Esophagus squamous epithelium (tissue), 5 donors: Measurements from ENCODE around the gene CD82. TPM values are rescaled to one million over a fixed set of nuclear protein-coding genes. Genes with fewer than 3 reads are reported as not detected.

Experiments used
- DNase-seq: peaks from one replicate; lab custom pipeline; 2025; lab: John Stamatoyannopoulos, UW
- H3K27ac ChIP-seq, 4 donors: fragments of 200-600 bp; sonication (generic); one replicate each; pipeline ENCODE4 v1.5.1; 2016 to 2019; ENCODE audit warnings: mild to moderate bottlenecking in 1 of 4
- H3K27me3 ChIP-seq, 4 donors: fragments of 200-600 bp; sonication (generic); 1 replicate in 3 of 4; 2 replicates in 1 of 4; pipeline versions ENCODE4 v1.5.1 to v1.6.0; 2017 to 2021; ENCODE audit warnings: antibody characterized with exemption in 1 of 4
- H3K36me3 ChIP-seq, 3 donors: fragments of 200-600 bp; sonication (generic); one replicate each; pipeline ENCODE4 v1.5.1; 2016 to 2019
- H3K4me1 ChIP-seq, 3 donors: fragments of 200-600 bp; sonication (generic); one replicate each; pipeline ENCODE4 v1.5.1; 2017 to 2019
- H3K4me3 ChIP-seq, 4 donors: fragments of 200-600 bp; sonication (generic); 1 replicate in 3 of 4; 2 replicates in 1 of 4; pipeline ENCODE4 v1.5.1; 2016 to 2019; ENCODE audit warnings: mild to moderate bottlenecking in 2 of 4, moderate library complexity in 1 of 4
- H3K9me3 ChIP-seq, 3 donors: fragments of 200-600 bp; sonication (generic); one replicate each; pipeline ENCODE4 v1.5.1; 2016 to 2019
- POLR2A ChIP-seq, 4 donors: fragments of 450-650 bp; IDR thresholded peaks; one replicate each; pipeline ENCODE4 v1.6.1; 2017; ENCODE audit warnings: antibody characterized with exemption in 4 of 4, mild to moderate bottlenecking in 4 of 4, moderate library complexity in 3 of 4
- WGBS, 2 donors: methylation state at CpG; one replicate each; pipeline ENCODE4 v1.1.5; 2018; 5-methylcytosine and 5-hydroxymethylcytosine counted together
- intact Hi-C: fragments of 100-400 bp; cut with DNase I; formaldehyde crosslinking; loops from one replicate; pipeline ENCODE4 v1.15.0; 2022
- total RNA-seq, 4 donors: library from RNA; depleted of rRNA; stranded (reverse); fragments of >200 nt; gene quantifications; one replicate each; pipeline ENCODE4 v1.1.0, GENCODE V29; 2016
- TF ChIP-seq, protein P1 (sequence below), 6 experiments: fragments of 450-650 bp in 4 of 6; fragments of 200-600 bp in 2 of 6; sonication (generic) in 2 of 6; IDR thresholded peaks; one replicate each; pipeline ENCODE4 v1.5.1; 2016 to 2019; ENCODE audit warnings: antibody characterized with exemption in 6 of 6, mild to moderate bottlenecking in 4 of 6, moderate library complexity in 4 of 6
- donor health status: DM: yes; HTN: yes; CAD: no.

CD82 gene
- total RNA-seq, 4 donors from 2014 or later: 70.9 to 137 (median 108) TPM

DNA sequence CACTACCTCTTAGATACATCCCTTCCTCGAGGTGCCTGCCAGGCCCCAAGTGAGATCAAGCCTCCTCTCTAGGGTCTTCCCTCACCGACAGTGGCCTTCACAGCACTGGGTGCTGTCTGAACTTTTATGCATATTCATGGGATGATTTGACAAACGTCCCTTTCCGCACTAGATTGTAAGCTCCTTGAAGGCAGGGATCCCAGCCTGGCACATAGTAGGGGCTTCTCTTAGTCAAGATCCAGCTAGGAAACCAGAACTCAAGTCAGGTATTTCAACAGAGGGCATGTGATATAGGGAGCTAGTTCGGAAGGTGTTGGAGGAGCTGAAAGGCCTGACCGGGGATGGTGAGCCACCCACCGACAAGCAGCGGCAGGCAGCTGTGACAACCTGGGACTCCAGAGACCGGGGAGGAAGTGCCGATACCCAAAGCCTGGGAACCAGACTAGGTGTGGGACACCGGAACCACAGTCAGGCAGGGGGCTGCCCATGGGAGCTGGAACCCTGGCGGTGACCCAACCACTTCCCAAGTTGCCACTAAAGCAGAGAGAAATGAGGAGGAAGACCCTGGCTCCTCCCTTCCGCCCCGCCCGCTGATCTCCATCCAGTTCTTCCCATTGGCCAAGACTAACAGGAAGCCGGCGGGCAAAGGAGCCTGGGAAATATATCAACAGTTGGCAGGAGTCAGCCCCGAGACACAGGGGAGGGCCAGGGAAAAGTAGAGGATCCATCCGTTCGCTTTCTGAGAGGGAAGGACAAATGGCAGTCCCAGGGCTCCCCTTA lies 39.8 kb upstream of the CD82 start:
- WGBS, 2 donors: 87 to 100% methylated on average over 8 to 14 of the region's 20 CpGs
- H3K27ac ChIP-seq: no peak overlapping the region
- intact Hi-C loops: no loop called here

DNA sequence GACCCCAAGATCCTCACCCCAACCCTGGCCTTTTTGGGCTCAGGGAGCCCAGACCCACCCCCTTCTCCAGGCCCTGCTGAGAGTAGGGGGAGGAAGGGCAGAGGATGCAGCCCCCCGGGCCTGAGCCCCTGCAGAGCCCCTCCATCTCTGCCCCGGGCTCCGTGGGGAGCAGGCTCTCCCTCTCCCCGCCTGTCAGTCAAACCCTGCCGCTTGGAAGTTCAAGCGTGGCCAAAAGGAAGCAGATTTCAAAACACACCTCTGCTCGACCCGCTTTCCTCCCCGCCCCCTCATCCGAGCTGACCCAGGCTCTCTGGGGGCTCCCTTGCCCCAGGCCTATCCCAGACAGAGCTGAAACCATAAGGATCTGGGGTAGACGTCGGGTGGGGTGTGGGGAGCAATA lies 39.0 kb upstream of the CD82 start:
- DNase-seq: no peak
- Histone ChIP-seq H3K27ac (no peak overlapping the region), H3K4me3 (no peak overlapping the region), H3K4me1 (no peaks in the 10 kb centered on the region), H3K27me3 (peaks cover 0 to 20% (median 0%) of the 10 kb centered on the region in 4 donors), H3K9me3 (no peaks in the 10 kb centered on the region), H3K36me3 (no peaks in the 10 kb centered on the region)
- 51 to 68% methylated on average over 5 to 7 of the region's 12 CpGs for WGBS, 2 donors
- TF ChIP-seq, protein P1, sequence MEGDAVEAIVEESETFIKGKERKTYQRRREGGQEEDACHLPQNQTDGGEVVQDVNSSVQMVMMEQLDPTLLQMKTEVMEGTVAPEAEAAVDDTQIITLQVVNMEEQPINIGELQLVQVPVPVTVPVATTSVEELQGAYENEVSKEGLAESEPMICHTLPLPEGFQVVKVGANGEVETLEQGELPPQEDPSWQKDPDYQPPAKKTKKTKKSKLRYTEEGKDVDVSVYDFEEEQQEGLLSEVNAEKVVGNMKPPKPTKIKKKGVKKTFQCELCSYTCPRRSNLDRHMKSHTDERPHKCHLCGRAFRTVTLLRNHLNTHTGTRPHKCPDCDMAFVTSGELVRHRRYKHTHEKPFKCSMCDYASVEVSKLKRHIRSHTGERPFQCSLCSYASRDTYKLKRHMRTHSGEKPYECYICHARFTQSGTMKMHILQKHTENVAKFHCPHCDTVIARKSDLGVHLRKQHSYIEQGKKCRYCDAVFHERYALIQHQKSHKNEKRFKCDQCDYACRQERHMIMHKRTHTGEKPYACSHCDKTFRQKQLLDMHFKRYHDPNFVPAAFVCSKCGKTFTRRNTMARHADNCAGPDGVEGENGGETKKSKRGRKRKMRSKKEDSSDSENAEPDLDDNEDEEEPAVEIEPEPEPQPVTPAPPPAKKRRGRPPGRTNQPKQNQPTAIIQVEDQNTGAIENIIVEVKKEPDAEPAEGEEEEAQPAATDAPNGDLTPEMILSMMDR (IDR thresholded peaks at IDR 0.05): no peak
- no peak for TF ChIP-seq POLR2A (IDR thresholded peaks at IDR 0.05)
- intact Hi-C loops: no loop called here

More for the DNA sequence above, 39.8 kb upstream of the CD82 start:
- Histone ChIP-seq H3K36me3 (no peaks in the 10 kb centered on the region), H3K4me1 (peaks cover 0 to 4% (median 0%) of the 10 kb centered on the region in 3 donors), H3K9me3 (no peaks in the 10 kb centered on the region), H3K27me3 (peaks cover 0 to 27% (median 0%) of the 10 kb centered on the region in 4 donors), H3K4me3 (no peak overlapping the region)
- TF ChIP-seq, protein P1 (IDR thresholded peaks at IDR 0.05): no peak
- no peak for TF ChIP-seq POLR2A (IDR thresholded peaks at IDR 0.05)
- DNase-seq: no peak

DNA sequence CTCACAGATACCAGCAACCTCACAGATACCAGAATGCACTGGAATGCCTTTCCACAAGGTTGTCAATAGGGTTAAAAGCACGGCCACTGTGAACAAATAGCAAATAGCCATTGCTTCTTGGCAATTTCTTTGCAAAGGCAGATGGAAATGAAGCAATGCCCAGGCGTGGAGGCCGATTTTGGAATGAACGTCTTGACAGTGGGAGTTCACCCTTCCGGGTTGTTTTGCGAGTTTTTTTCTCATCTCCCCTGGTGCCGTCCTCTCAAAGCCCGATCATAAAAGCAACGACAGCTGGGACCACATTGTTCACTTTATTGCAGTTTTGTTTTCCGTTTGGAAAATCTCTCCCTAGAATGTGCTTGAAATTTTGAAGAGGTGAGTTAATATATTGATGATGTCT lies 38.0 kb upstream of the CD82 start:
- Histone ChIP-seq H3K9me3 (no peaks in the 10 kb centered on the region), H3K36me3 (no peaks in the 10 kb centered on the region), H3K4me3 (no peak overlapping the region), H3K4me1 (no peaks in the 10 kb centered on the region), H3K27me3 (peaks cover 0 to 18% (median 0%) of the 10 kb centered on the region in 4 donors), H3K27ac (no peak overlapping the region)
- intact Hi-C loops: no loop called here
- TF ChIP-seq POLR2A (IDR thresholded peaks at IDR 0.05): no peak
- TF ChIP-seq, protein P1 (IDR thresholded peaks at IDR 0.05): no peak
- DNase-seq: no peak
- WGBS, 2 donors: 60 to 66% methylated on average over 10 of the region's 10 CpGs

DNA sequence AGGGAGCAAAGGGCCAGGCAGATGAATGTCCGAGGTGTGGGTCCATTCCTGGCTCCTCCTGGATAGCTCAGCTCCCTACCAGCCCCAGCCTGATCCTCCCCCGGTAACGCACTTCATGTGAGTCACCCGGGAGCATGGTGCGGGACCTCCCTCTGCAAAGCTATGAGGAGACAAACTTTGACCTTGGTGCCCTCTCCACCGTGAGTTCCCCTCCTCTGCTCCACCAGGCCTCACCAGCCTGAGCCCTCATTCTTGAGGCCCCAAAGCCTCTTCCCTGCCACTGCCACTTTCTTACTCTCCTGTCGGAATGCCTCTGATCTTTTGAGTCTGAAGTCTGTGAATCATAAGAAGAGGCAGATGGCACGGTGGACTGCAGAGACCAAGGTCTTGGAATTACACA lies 37.4 kb upstream of the CD82 start:
- WGBS, 2 donors: 72 to 80% methylated on average over 8 of the region's 8 CpGs
- TF ChIP-seq, protein P1 (IDR thresholded peaks at IDR 0.05): no peak
- no peak for TF ChIP-seq POLR2A (IDR thresholded peaks at IDR 0.05)
- intact Hi-C loops: no loop called here
- Histone ChIP-seq H3K36me3 (no peaks in the 10 kb centered on the region), H3K4me3 (no peak overlapping the region), H3K27ac (no peak overlapping the region), H3K4me1 (no peaks in the 10 kb centered on the region), H3K27me3 (peaks cover 0 to 12% (median 0%) of the 10 kb centered on the region in 4 donors), H3K9me3 (no peaks in the 10 kb centered on the region)
- DNase-seq: no peak

DNA sequence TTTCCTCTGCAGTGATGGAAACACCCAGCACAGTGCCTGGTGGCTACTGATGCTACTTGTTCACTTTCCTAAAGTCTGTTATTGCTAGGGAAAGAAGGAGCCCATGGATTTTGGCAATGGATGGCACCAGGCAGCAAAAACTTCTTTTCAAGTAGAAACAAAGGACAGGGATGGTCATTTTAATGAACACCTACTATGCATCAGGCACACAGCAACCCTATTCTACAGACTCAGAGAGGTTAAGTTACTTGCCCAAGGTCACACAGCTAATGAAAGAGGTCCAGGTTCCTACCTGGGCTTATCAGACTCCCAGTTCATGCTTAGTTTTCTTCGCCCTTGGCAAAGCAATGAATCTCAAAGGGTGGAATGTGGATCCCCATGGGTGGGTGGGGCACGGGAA lies 36.9 kb upstream of the CD82 start:
- Histone ChIP-seq H3K4me3 (no peak overlapping the region), H3K36me3 (no peaks in the 10 kb centered on the region), H3K27me3 (peaks cover 0 to 11% (median 0%) of the 10 kb centered on the region in 4 donors), H3K27ac (no peak overlapping the region), H3K4me1 (no peaks in the 10 kb centered on the region), H3K9me3 (no peaks in the 10 kb centered on the region)
- TF ChIP-seq, protein P1 (IDR thresholded peaks at IDR 0.05): no peak
- TF ChIP-seq POLR2A (IDR thresholded peaks at IDR 0.05): no peak
- intact Hi-C loops: no loop called here
- DNase-seq: no peak
- 83% methylated on average over 2 of the region's 2 CpGs; no CpG with 5 or more reads in 1 of the 2 donors for WGBS, 2 donors
